Esophagus muscularis mucosa (tissue), 4 donors: ENCODE data around the gene TK2.

Experiments used
- CTCF ChIP-seq, 3 experiments: fragments of 200-600 bp in 2 of 3; fragments of 450-650 bp in 1 of 3; sonication (generic) in 2 of 3; IDR thresholded peaks; one replicate each; pipeline ENCODE4 v1.5.1; 2017 to 2019; ENCODE audit warnings: antibody characterized with exemption in 3 of 3, mild to moderate bottlenecking in 2 of 3, moderate library complexity in 1 of 3
- EP300 ChIP-seq: sonication (generic); formaldehyde crosslinking; IDR thresholded peaks from one replicate; pipeline ENCODE4 v1.6.1; 2017; ENCODE audit warnings: antibody characterized with exemption
- POLR2A ChIP-seq: fragments of 450-650 bp; IDR thresholded peaks from one replicate; pipeline ENCODE4 v1.6.1; 2017; ENCODE audit warnings: antibody characterized with exemption, moderate library complexity, mild to moderate bottlenecking, low read depth

GRCh38 chr16:66574531-66574930 lies 24.6 kb upstream of the TK2 start:
- TF ChIP-seq CTCF (IDR thresholded peaks at IDR 0.05) (no peak), EP300 (no peak), POLR2A (no peak)
